OCI-LY3 (cell line): ENCODE results near the gene COQ9.
"Not testable (repeated sequence)": the region's sequence is repeated elsewhere in the genome, so short reads cannot be mapped to it uniquely, and the experiment has no call there.

Experiments used
- EZH2phosphoT487 ChIP-seq: fragments of 200-600 bp; shearing (Covaris generic); IDR thresholded peaks from 2 replicates; pipeline ENCODE4 v1.6.1; 2018; ENCODE audit warnings: antibody characterized with exemption, mixed run types, low read depth
- TF ChIP-seq, protein P1 (sequence below): fragments of 200-600, 300-600 bp; sonication (generic); IDR thresholded peaks from 2 replicates; pipeline ENCODE4 v1.5.1; 2014; ENCODE audit warnings: antibody characterized with exemption, low read length, low read depth

DNA sequence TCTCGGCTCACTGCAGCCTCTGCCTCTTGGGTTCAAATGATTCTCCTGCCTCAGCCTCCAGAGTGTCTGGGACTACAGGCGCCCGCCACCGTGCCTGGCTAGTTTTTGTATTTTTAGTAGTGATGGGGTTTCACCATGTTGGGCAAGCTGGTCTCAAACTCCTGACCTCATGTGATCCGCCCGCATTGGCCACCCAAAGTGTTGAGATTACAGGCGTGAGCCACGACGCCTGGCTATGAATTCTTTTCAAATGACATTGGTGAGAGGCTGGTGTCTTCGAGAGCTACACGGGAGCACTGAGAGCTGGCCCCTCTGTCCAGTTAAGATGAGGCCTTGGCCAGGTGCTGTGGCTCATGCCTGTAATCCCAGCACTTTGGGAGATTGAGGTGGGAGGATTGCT, 52.7 kb downstream of the COQ9 start:
- TF ChIP-seq, protein P1, sequence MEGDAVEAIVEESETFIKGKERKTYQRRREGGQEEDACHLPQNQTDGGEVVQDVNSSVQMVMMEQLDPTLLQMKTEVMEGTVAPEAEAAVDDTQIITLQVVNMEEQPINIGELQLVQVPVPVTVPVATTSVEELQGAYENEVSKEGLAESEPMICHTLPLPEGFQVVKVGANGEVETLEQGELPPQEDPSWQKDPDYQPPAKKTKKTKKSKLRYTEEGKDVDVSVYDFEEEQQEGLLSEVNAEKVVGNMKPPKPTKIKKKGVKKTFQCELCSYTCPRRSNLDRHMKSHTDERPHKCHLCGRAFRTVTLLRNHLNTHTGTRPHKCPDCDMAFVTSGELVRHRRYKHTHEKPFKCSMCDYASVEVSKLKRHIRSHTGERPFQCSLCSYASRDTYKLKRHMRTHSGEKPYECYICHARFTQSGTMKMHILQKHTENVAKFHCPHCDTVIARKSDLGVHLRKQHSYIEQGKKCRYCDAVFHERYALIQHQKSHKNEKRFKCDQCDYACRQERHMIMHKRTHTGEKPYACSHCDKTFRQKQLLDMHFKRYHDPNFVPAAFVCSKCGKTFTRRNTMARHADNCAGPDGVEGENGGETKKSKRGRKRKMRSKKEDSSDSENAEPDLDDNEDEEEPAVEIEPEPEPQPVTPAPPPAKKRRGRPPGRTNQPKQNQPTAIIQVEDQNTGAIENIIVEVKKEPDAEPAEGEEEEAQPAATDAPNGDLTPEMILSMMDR: not testable (repeated sequence)
- not testable (repeated sequence) for TF ChIP-seq EZH2phosphoT487
